Activated CD8-positive, alpha-beta memory T cell treated with anti-CD3 and anti-CD28 coated beads, Interleukin-2, amount 50 U/mL, for 1 hour (primary cell): Measurements from ENCODE around the gene THOC7.

Experiments
- DNase-seq: peaks from one replicate; pipeline ENCODE4 v3.0.0-alpha.2; 2020; ENCODE audit errors: extremely low read depth

Gene THOC7

GRCh38 chr3:63845215-63845614 is 18.4 kb downstream of the THOC7 start:
- DNase-seq, result no peak

GRCh38 chr3:63842127-63842526 is 21.5 kb downstream of the THOC7 start:
- no peak for DNase-seq

- no peak for DNase-seq
These were observed 21.9 kb downstream of the THOC7 start for GRCh38 chr3:63841704-63842103.

- DNase-seq, result no peak
These were observed 31.2 kb downstream of the THOC7 start for GRCh38 chr3:63832395-63832794.

- no peak for DNase-seq
These were observed 33.1 kb downstream of the THOC7 start for GRCh38 chr3:63830526-63830925.

- DNase-seq, result no peak
These were observed 39.3 kb downstream of the THOC7 start for GRCh38 chr3:63824309-63824708.

- no peak for DNase-seq
These were observed 44.5 kb downstream of the THOC7 start, which contains the start of gene C3orf49 for GRCh38 chr3:63819151-63819398. Gene C3orf49 (plus strand): TSS chr3:63819299. CDS start chr3:63819472, 173 bp downstream.

GRCh38 chr3:63818282-63819150 is 45.1 kb downstream of the THOC7 start:
- peak; percentile 28 for DNase-seq

GRCh38 chr3:63817225-63817624 is 46.4 kb downstream of the THOC7 start:
- DNase-seq, result no peak

- DNase-seq, result no peak
These were observed 49.4 kb downstream of the THOC7 start for GRCh38 chr3:63814237-63814636.

- DNase-seq, result no peak
These were observed 54.0 kb downstream of the THOC7 start for GRCh38 chr3:63809607-63810006.

GRCh38 chr3:63808633-63809032 is 55.0 kb downstream of the THOC7 start:
- no peak for DNase-seq

GRCh38 chr3:63807961-63808565 is 55.5 kb downstream of the THOC7 start:
- no peak for DNase-seq

- no peak for DNase-seq
These were observed 59.7 kb downstream of the THOC7 start for GRCh38 chr3:63803911-63804310.

- no peak for DNase-seq
These were observed 63.5 kb downstream of the THOC7 start for GRCh38 chr3:63800097-63800496.

GRCh38 chr3:63798949-63799348 is 64.7 kb downstream of the THOC7 start:
- DNase-seq, result no peak

- DNase-seq, result no peak
These were observed 65.1 kb downstream of the THOC7 start for GRCh38 chr3:63798544-63798943.

GRCh38 chr3:63795438-63795837 is 68.2 kb downstream of the THOC7 start:
- no peak for DNase-seq

GRCh38 chr3:63791974-63792373 is 71.6 kb downstream of the THOC7 start:
- DNase-seq, result no peak
